Measurements from ENCODE around the gene BRD7. TPM values are rescaled to one million over a fixed set of nuclear protein-coding genes. Genes with fewer than 3 reads are reported as not detected.

Gene BRD7
- total RNA-seq, 1 donor from 2014 or later = 104 TPM

- Mint-ChIP-seq H3K9me3 (ENCODE audit: low read depth) (no peaks in the 10 kb centered on the region), H3K4me3 (ENCODE audit: low read depth) (no peak overlapping the region), H3K36me3 (ENCODE audit: insufficient read depth) (no peaks in the 10 kb centered on the region), H3K4me1 (ENCODE audit: low read depth) (peaks cover 6% of the 10 kb centered on the region), H3K27ac (no peak overlapping the region), H3K27me3 (no peaks in the 10 kb centered on the region)
- no peak for DNase-seq (ENCODE audit: low spot score, unreplicated experiment)
- TF ChIP-seq CTCF (IDR thresholded peaks at IDR 0.05; ENCODE audit: unreplicated experiment) = no peak
Measured at GRCh38 chr16:50301626-50302471, 66.9 kb downstream of the BRD7 start.

- DNase-seq (ENCODE audit: low spot score, unreplicated experiment) = no peak
- no peak overlapping the region for H3K27ac Mint-ChIP-seq
- peaks cover 6% of the 10 kb centered on the region for H3K4me1 Mint-ChIP-seq (ENCODE audit: low read depth)
- no peaks in the 10 kb centered on the region for H3K36me3 Mint-ChIP-seq (ENCODE audit: insufficient read depth)
- H3K4me3 Mint-ChIP-seq (ENCODE audit: low read depth) = no peak overlapping the region
- no peaks in the 10 kb centered on the region for H3K27me3 Mint-ChIP-seq
- no peaks in the 10 kb centered on the region for H3K9me3 Mint-ChIP-seq (ENCODE audit: low read depth)
- TF ChIP-seq CTCF (IDR thresholded peaks at IDR 0.05; ENCODE audit: unreplicated experiment) = no peak
Measured at GRCh38 chr16:50300942-50301625, 67.7 kb downstream of the BRD7 start.

- no peak overlapping the region for H3K27ac Mint-ChIP-seq
Measured at GRCh38 chr16:50299508-50300105, 69.2 kb downstream of the BRD7 start.

GRCh38 chr16:50298591-50299507 lies 69.9 kb downstream of the BRD7 start:
- no peaks in the 10 kb centered on the region for H3K36me3 Mint-ChIP-seq (ENCODE audit: insufficient read depth)
- no peaks in the 10 kb centered on the region for H3K27me3 Mint-ChIP-seq
- no peak for DNase-seq (ENCODE audit: low spot score, unreplicated experiment)
- no peak overlapping the region for H3K27ac Mint-ChIP-seq
- TF ChIP-seq CTCF (IDR thresholded peaks at IDR 0.05; ENCODE audit: unreplicated experiment) = no peak
- H3K4me3 Mint-ChIP-seq (ENCODE audit: low read depth) = no peak overlapping the region
- peaks cover 6% of the 10 kb centered on the region for H3K4me1 Mint-ChIP-seq (ENCODE audit: low read depth)
- H3K9me3 Mint-ChIP-seq (ENCODE audit: low read depth) = no peaks in the 10 kb centered on the region

More at GRCh38 chr16:50299508-50300105, 69.2 kb downstream of the BRD7 start:
- DNase-seq (ENCODE audit: low spot score, unreplicated experiment) = no peak
- H3K4me3 Mint-ChIP-seq (ENCODE audit: low read depth) = no peak overlapping the region
- H3K4me1 Mint-ChIP-seq (ENCODE audit: low read depth) = peaks cover 6% of the 10 kb centered on the region
- H3K36me3 Mint-ChIP-seq (ENCODE audit: insufficient read depth) = no peaks in the 10 kb centered on the region
- no peaks in the 10 kb centered on the region for H3K27me3 Mint-ChIP-seq
- H3K9me3 Mint-ChIP-seq (ENCODE audit: low read depth) = no peaks in the 10 kb centered on the region
- TF ChIP-seq CTCF (IDR thresholded peaks at IDR 0.05; ENCODE audit: unreplicated experiment) = no peak

All from progenitor cell of endocrine pancreas (in vitro differentiated cells).